Measurements from ENCODE around the gene KRT32. TPM values are rescaled to one million over a fixed set of nuclear protein-coding genes. Genes with fewer than 3 reads are reported as not detected.

KRT32 gene
- total RNA-seq, 1 experiment from 2014 or later = not detected

Other genes starting within 250 kb of the KRT32 start
- gene KRTAP9-2, start 240.7 kb downstream of the KRT32 start, total RNA-seq (2014; rRNA removed; shearing (Covaris generic)) = not detected in 2 replicates
- not detected in 2 replicates for gene KRTAP9-3, start 234.9 kb downstream of the KRT32 start, total RNA-seq (2014; rRNA removed; shearing (Covaris generic))
- not detected in 2 replicates for gene KRTAP9-8, start 229.4 kb downstream of the KRT32 start, total RNA-seq (2014; rRNA removed; shearing (Covaris generic))
- gene KRTAP9-4, start 217.7 kb downstream of the KRT32 start, total RNA-seq (2014; rRNA removed; shearing (Covaris generic)) = not detected in 2 replicates
- not detected in 2 replicates for gene KRTAP9-9, start 212.0 kb downstream of the KRT32 start, total RNA-seq (2014; rRNA removed; shearing (Covaris generic))
- not detected in 2 replicates for gene KRTAP9-6, start 202.0 kb downstream of the KRT32 start, total RNA-seq (2014; rRNA removed; shearing (Covaris generic))
- gene KRTAP9-7, start 191.7 kb downstream of the KRT32 start, total RNA-seq (2014; rRNA removed; shearing (Covaris generic)) = not detected in 2 replicates
- not detected in 2 replicates for gene KRTAP29-1, start 164.5 kb downstream of the KRT32 start, total RNA-seq (2014; rRNA removed; shearing (Covaris generic))
- not detected in 2 replicates for gene KRTAP16-1, start 158.1 kb downstream of the KRT32 start, total RNA-seq (2014; rRNA removed; shearing (Covaris generic))
- not detected in 2 replicates for gene KRTAP17-1, start 151.7 kb downstream of the KRT32 start, total RNA-seq (2014; rRNA removed; shearing (Covaris generic))
- gene KRT33A, start 116.6 kb downstream of the KRT32 start, total RNA-seq (2014; rRNA removed; shearing (Covaris generic)) = not detected in 2 replicates
- gene KRT33B, start 97.6 kb downstream of the KRT32 start, total RNA-seq (2014; rRNA removed; shearing (Covaris generic)) = 0.24 TPM in 1 of 2 replicates, not detected in the other
- not detected in 2 replicates for gene KRT34, start 85.1 kb downstream of the KRT32 start, total RNA-seq (2014; rRNA removed; shearing (Covaris generic))
- not detected in 2 replicates for gene KRT31, start 69.8 kb downstream of the KRT32 start, total RNA-seq (2014; rRNA removed; shearing (Covaris generic))
- gene KRT37, start 42.8 kb downstream of the KRT32 start, total RNA-seq (2014; rRNA removed; shearing (Covaris generic)) = not detected in 2 replicates
- not detected in 2 replicates for gene KRT38, start 26.4 kb downstream of the KRT32 start, total RNA-seq (2014; rRNA removed; shearing (Covaris generic))
- gene KRT35, start 13.8 kb upstream of the KRT32 start, total RNA-seq (2014; rRNA removed; shearing (Covaris generic)) = not detected in 2 replicates
- not detected in 2 replicates for gene KRT36, start 22.5 kb upstream of the KRT32 start, total RNA-seq (2014; rRNA removed; shearing (Covaris generic))
- gene KRT13, start 38.2 kb upstream of the KRT32 start, total RNA-seq (2014; rRNA removed; shearing (Covaris generic)) = 0.24 TPM in 1 of 2 replicates, not detected in the other
- 3.4 and 7.3 TPM in 2 replicates for gene KRT15, start 51.5 kb upstream of the KRT32 start, total RNA-seq (2014; rRNA removed; shearing (Covaris generic))
- gene KRT19, start 60.9 kb upstream of the KRT32 start, total RNA-seq (2014; rRNA removed; shearing (Covaris generic)) = 4.6 and 7.8 TPM in 2 replicates
- gene KRT9, start 104.7 kb upstream of the KRT32 start, total RNA-seq (2014; rRNA removed; shearing (Covaris generic)) = not detected in 2 replicates
- gene KRT14, start 119.5 kb upstream of the KRT32 start, total RNA-seq (2014; rRNA removed; shearing (Covaris generic)) = not detected in 2 replicates
- gene KRT16, start 145.4 kb upstream of the KRT32 start, total RNA-seq (2014; rRNA removed; shearing (Covaris generic)) = 0.72 and 0.88 TPM in 2 replicates
- gene KRT17, start 157.2 kb upstream of the KRT32 start, total RNA-seq (2014; rRNA removed; shearing (Covaris generic)) = 35.9 and 48.9 TPM in 2 replicates
- gene EIF1, start 221.5 kb upstream of the KRT32 start, total RNA-seq (2014; rRNA removed; shearing (Covaris generic)) = 43.2 and 47.6 TPM in 2 replicates
- gene GAST, start 244.9 kb upstream of the KRT32 start, total RNA-seq (2014; rRNA removed; shearing (Covaris generic)) = not detected in 2 replicates